ENCODE results near the gene FADS6.
A peak's percentile ranks its signal among the peaks of the same experiment; 100 is the strongest.

Gene FADS6

GRCh38 chr17:74854792-74855191 lies 38.6 kb downstream of the FADS6 start:
- TF ChIP-seq YY1 (IDR thresholded peaks at IDR 0.05; ENCODE audit: insufficient read depth, insufficient read length), result no peak
- no peak for TF ChIP-seq ZNF274 (IDR thresholded peaks at IDR 0.05; ENCODE audit: low read depth, low read length)
- TF ChIP-seq SUZ12 (IDR thresholded peaks at IDR 0.05; ENCODE audit: extremely low read depth, insufficient read depth, insufficient read length), result no peak
- H3K36me3 ChIP-seq (ENCODE audit: insufficient read depth, insufficient read length, low read length), result no peaks in the 10 kb centered on the region
- H3K9me3 ChIP-seq (ENCODE audit: insufficient read depth, low read length), result no peaks in the 10 kb centered on the region; the same call in 1 of the 2 replicates
- peaks cover 91% of the 10 kb centered on the region for H3K27me3 ChIP-seq (ENCODE audit: insufficient read depth, insufficient read length)
- DNase-seq (ENCODE audit: low read depth, low spot score), result no peak
- H3K4me1 ChIP-seq (ENCODE audit: insufficient read depth, insufficient read length), result peaks cover 5% of the 10 kb centered on the region
- H3K9ac ChIP-seq (ENCODE audit: insufficient read length, low read depth), result no peak overlapping the region
- H3K4me3 ChIP-seq (ENCODE audit: insufficient read length, low read depth), result no peak overlapping the region

GRCh38 chr17:74853669-74854068 lies 39.8 kb downstream of the FADS6 start:
- DNase-seq (ENCODE audit: low read depth, low spot score), result no peak
- no peak overlapping the region for H3K9ac ChIP-seq (ENCODE audit: insufficient read length, low read depth)
- no peak for TF ChIP-seq ZNF274 (IDR thresholded peaks at IDR 0.05; ENCODE audit: low read depth, low read length)
- TF ChIP-seq YY1 (IDR thresholded peaks at IDR 0.05; ENCODE audit: insufficient read depth, insufficient read length), result no peak
- H3K27me3 ChIP-seq (ENCODE audit: insufficient read depth, insufficient read length), result peaks cover 92% of the 10 kb centered on the region
- peaks cover 5% of the 10 kb centered on the region for H3K4me1 ChIP-seq (ENCODE audit: insufficient read depth, insufficient read length)
- H3K9me3 ChIP-seq (ENCODE audit: insufficient read depth, low read length), result no peaks in the 10 kb centered on the region; the same call in 1 of the 2 replicates
- no peaks in the 10 kb centered on the region for H3K36me3 ChIP-seq (ENCODE audit: insufficient read depth, insufficient read length, low read length)
- H3K4me3 ChIP-seq (ENCODE audit: insufficient read length, low read depth), result no peak overlapping the region

GRCh38 chr17:74853048-74853397 lies 40.4 kb downstream of the FADS6 start:
- Histone ChIP-seq H3K27me3 (ENCODE audit: insufficient read depth, insufficient read length) (peaks cover 91% of the 10 kb centered on the region), H3K36me3 (ENCODE audit: insufficient read depth, insufficient read length, low read length) (no peaks in the 10 kb centered on the region), H3K4me1 (ENCODE audit: insufficient read depth, insufficient read length) (peaks cover 5% of the 10 kb centered on the region), H3K4me3 (ENCODE audit: insufficient read length, low read depth) (peak overlapping the region; percentile 51), H3K9ac (ENCODE audit: insufficient read length, low read depth) (peak overlapping the region; percentile 85), H3K9me3 (ENCODE audit: insufficient read depth, low read length) (no peaks in the 10 kb centered on the region; the same call in 1 of the 2 replicates)
- TF ChIP-seq SUZ12 (IDR thresholded peaks at IDR 0.05; ENCODE audit: extremely low read depth, insufficient read depth, insufficient read length) (no peak), YY1 (IDR thresholded peaks at IDR 0.05; ENCODE audit: insufficient read depth, insufficient read length) (no peak), ZNF274 (IDR thresholded peaks at IDR 0.05; ENCODE audit: low read depth, low read length) (no peak)
- DNase-seq (ENCODE audit: low read depth, low spot score), result no peak

- Histone ChIP-seq H3K9ac (ENCODE audit: insufficient read length, low read depth) (peak overlapping the region; percentile 85), H3K27me3 (ENCODE audit: insufficient read depth, insufficient read length) (peaks cover 91% of the 10 kb centered on the region), H3K9me3 (ENCODE audit: insufficient read depth, low read length) (no peaks in the 10 kb centered on the region; the same call in 1 of the 2 replicates), H3K4me3 (ENCODE audit: insufficient read length, low read depth) (peak overlapping the region; percentile 51), H3K36me3 (ENCODE audit: insufficient read depth, insufficient read length, low read length) (no peaks in the 10 kb centered on the region), H3K4me1 (ENCODE audit: insufficient read depth, insufficient read length) (peaks cover 5% of the 10 kb centered on the region)
- TF ChIP-seq SUZ12 (IDR thresholded peaks at IDR 0.05; ENCODE audit: extremely low read depth, insufficient read depth, insufficient read length) (no peak), ZNF274 (IDR thresholded peaks at IDR 0.05; ENCODE audit: low read depth, low read length) (no peak), YY1 (IDR thresholded peaks at IDR 0.05; ENCODE audit: insufficient read depth, insufficient read length) (no peak)
- peak; percentile 72 for DNase-seq (ENCODE audit: low read depth, low spot score)
Observed at GRCh38 chr17:74852237-74853047, 41.0 kb downstream of the FADS6 start.

GRCh38 chr17:74851612-74852236 lies 41.7 kb downstream of the FADS6 start:
- TF ChIP-seq YY1 (IDR thresholded peaks at IDR 0.05; ENCODE audit: insufficient read depth, insufficient read length) (no peak), ZNF274 (IDR thresholded peaks at IDR 0.05; ENCODE audit: low read depth, low read length) (no peak), SUZ12 (IDR thresholded peaks at IDR 0.05; ENCODE audit: extremely low read depth, insufficient read depth, insufficient read length) (no peak)
- no peaks in the 10 kb centered on the region for H3K36me3 ChIP-seq (ENCODE audit: insufficient read depth, insufficient read length, low read length)
- H3K9ac ChIP-seq (ENCODE audit: insufficient read length, low read depth), result no peak overlapping the region
- peaks cover 86% of the 10 kb centered on the region for H3K27me3 ChIP-seq (ENCODE audit: insufficient read depth, insufficient read length)
- no peaks in the 10 kb centered on the region; the same call in 1 of the 2 replicates for H3K9me3 ChIP-seq (ENCODE audit: insufficient read depth, low read length)
- peaks cover 6% of the 10 kb centered on the region for H3K4me1 ChIP-seq (ENCODE audit: insufficient read depth, insufficient read length)
- no peak for DNase-seq (ENCODE audit: low read depth, low spot score)
- H3K4me3 ChIP-seq (ENCODE audit: insufficient read length, low read depth), result no peak overlapping the region

- Histone ChIP-seq H3K36me3 (ENCODE audit: insufficient read depth, insufficient read length, low read length) (no peaks in the 10 kb centered on the region), H3K27me3 (ENCODE audit: insufficient read depth, insufficient read length) (peaks cover 89% of the 10 kb centered on the region)
Observed at GRCh38 chr17:74850914-74851313, 42.5 kb downstream of the FADS6 start.

GRCh38 chr17:74850310-74850709 lies 43.1 kb downstream of the FADS6 start:
- H3K9ac ChIP-seq (ENCODE audit: insufficient read length, low read depth), result no peak overlapping the region
- H3K27me3 ChIP-seq (ENCODE audit: insufficient read depth, insufficient read length), result peaks cover 89% of the 10 kb centered on the region
- TF ChIP-seq ZNF274 (IDR thresholded peaks at IDR 0.05; ENCODE audit: low read depth, low read length) (no peak), SUZ12 (IDR thresholded peaks at IDR 0.05; ENCODE audit: extremely low read depth, insufficient read depth, insufficient read length) (no peak)
- H3K9me3 ChIP-seq (ENCODE audit: insufficient read depth, low read length), result no peaks in the 10 kb centered on the region; the same call in 1 of the 2 replicates
- no peak for DNase-seq (ENCODE audit: low read depth, low spot score)
- peaks cover 8% of the 10 kb centered on the region for H3K4me1 ChIP-seq (ENCODE audit: insufficient read depth, insufficient read length)
- H3K4me3 ChIP-seq (ENCODE audit: insufficient read length, low read depth), result no peak overlapping the region
- no peaks in the 10 kb centered on the region for H3K36me3 ChIP-seq (ENCODE audit: insufficient read depth, insufficient read length, low read length)

More at GRCh38 chr17:74850914-74851313, 42.5 kb downstream of the FADS6 start:
- Histone ChIP-seq H3K4me1 (ENCODE audit: insufficient read depth, insufficient read length) (peaks cover 8% of the 10 kb centered on the region), H3K9me3 (ENCODE audit: insufficient read depth, low read length) (no peaks in the 10 kb centered on the region; the same call in 1 of the 2 replicates), H3K9ac (ENCODE audit: insufficient read length, low read depth) (no peak overlapping the region), H3K4me3 (ENCODE audit: insufficient read length, low read depth) (no peak overlapping the region)
- no peak for TF ChIP-seq SUZ12 (IDR thresholded peaks at IDR 0.05; ENCODE audit: extremely low read depth, insufficient read depth, insufficient read length)
- TF ChIP-seq ZNF274 (IDR thresholded peaks at IDR 0.05; ENCODE audit: low read depth, low read length), result no peak
- no peak for TF ChIP-seq YY1 (IDR thresholded peaks at IDR 0.05; ENCODE audit: insufficient read depth, insufficient read length)
- no peak for DNase-seq (ENCODE audit: low read depth, low spot score)
